Endometrial microvascular endothelial cells (primary cell): ENCODE results near the gene PPAN. TPM values are rescaled to one million over a fixed set of nuclear protein-coding genes. Genes with fewer than 3 reads are reported as not detected.

Experiments used
- in situ Hi-C: cut with HindIII; loops from 2 replicates; pipeline ENCODE4 v1.10.0; 2017; ENCODE audit warnings: low sequenced_read_pairs, low pct_unique_long_range_greater_than_20kb; ENCODE audit errors: inconsistent ontology term
- total RNA-seq: library from RNA; depleted of rRNA; stranded (reverse); fragments of >200 nt; gene quantifications from one replicate; pipeline ENCODE4 v1.2.3, GENCODE V29; 2015; ENCODE audit errors: inconsistent ontology term

Gene PPAN
- total RNA-seq, 1 donor from 2014 or later, result 55.2 TPM

GRCh38 chr19:10135551-10136334 lies 29.6 kb downstream of the PPAN start:
- in situ Hi-C loops, result no loop called here

DNA sequence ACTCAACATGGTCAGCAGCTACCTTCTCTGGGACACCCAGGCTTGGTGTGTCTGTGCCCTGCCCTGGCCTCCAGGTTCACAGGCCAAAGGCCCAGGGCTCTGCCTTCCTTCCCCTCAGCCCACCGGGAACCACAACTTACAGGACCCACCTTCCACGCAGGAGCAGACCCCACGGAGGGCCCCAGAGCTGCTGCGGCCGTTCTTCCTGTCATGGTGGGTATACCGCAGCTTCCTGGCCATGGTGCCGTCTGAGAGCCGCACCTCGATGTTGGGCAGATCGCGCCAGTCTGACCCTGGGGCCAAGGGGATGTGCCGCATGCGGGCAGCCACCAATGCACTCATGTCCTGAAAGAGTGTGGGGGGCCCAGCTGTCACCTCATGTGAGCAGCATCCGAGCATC lies 30.8 kb downstream of the PPAN start:
- in situ Hi-C loops, result no loop called here

DNA sequence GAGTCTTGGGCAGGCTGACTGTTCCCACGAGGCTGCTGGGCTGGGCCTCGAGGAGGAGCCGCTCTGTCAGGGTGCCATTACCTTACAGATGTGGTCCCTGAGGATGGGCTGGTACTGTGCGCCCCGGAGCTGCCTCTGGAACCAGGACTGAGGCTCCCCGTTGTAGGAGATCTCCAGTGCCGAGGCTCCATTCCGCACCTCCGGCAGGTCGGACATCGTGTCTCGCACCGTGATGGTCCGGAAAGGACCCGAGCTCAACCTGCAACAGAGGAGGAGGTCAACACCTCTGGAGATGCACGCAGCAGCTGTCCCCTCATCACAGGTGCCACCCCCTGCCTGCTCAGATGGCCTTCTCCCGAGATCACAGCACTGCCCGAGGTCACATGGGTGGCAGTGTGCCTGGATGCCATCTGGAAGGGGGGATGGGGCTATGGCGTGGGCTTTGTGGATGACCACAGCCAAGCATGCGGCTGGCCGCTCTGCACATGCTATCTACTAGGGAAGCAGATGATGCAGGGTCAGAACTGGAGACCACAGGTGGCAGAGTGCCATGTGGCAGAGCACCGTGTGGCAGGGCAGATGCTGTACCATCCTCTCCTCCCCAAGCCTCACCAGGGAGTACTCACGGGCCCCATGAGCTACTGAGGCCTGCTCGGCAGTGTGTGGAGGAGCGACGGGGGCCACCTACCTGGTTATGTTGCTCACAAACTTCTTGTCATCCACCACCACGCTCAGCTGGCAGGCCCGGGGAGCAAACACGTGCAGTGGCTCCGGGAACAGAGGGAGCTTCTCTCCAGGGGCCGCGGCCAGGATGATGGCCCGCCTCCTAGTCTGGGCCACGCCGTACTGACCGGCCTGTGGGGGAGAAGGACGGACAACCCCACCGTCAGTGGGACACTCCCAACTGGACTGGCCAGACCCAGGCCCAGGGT lies 31.9 kb downstream of the PPAN start:
- in situ Hi-C loops, result no loop called here

DNA sequence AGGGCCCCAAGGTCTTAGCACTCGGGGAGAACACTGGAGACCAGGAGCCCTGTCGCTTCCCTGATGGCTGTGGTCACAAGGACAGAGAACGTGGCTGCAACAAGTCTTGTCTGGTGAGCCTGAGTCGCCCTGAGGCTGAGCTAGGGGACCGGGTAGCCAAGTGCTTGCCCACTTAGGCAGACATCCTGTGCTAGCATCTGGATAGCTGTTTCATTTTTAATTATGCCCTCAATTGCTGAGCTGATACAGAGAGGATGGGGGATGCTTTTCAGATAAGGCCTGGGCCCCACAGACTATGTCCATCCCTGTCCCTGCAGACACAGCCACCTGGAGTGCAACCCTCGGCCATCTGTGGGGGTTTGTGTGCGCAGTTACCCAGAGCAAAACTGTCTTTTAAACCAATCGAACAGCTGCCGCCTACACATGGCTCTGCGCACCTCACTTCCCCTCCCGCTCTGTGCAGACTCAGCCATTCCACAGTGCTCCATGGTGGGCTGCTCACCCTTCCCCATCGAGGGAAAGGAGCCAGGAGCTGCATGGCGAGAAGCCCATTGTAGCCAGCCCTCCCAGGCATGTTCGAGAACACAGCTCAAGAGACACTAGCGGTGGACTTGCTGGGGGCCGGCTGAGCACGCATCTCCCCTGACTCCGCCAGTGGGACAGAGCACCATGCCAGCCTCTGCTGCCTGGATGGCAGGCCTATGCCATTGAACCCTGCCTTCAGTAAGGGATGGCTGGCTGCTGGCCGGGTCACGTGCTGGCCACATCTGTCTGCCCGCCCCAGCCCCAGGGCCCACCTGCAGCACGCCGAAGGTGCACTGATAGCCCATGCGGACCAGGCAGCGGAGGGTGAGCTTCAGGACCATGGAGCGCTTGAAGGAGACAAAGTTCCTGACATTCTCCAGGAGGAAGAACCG lies 33.0 kb downstream of the PPAN start:
- in situ Hi-C loops, result no loop called here

DNA sequence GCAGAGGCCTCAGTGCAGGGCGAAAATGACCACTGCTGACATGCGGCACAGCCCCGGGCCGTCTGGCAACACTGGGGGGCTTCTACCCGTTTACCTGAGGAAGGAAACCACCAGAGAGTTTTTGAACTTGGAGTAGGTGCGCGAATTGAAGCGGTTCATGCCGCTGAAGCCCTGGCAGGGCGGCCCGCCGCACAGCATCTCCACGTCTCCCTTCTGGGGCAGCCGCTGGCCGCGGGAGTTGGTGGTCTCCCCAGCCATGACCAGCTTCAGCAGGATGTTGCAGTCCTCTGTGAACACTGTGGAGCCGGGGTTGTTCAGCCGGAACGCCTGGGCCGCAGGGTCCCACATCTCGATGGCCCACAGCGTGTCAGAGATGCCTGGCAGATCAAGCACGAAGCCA lies 33.8 kb downstream of the PPAN start:
- in situ Hi-C loops, result no loop called here

DNA sequence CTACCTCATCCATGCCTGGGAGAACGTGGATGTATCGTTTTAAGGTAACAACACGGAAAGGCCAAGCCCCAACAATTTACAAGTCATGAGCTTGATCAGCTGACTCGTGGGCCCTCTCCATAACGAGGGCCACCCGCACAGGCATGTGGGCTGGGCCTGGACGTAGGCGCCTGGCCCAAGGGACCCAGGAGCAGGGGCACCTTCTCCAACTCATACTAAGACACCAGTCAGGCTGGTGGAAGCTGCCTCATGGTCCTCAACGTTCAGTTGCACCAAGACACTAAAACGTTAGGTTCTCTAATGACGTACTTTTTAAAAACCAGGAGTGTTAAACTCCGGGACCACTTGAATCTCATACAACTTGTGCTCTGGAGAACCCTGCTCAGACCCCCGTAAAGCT lies 35.3 kb downstream of the PPAN start:
- in situ Hi-C loops, result no loop called here

GRCh38 chr19:10141973-10142372 lies 35.8 kb downstream of the PPAN start:
- in situ Hi-C loops, result no loop called here

- in situ Hi-C loops, result no loop called here
Measured at GRCh38 chr19:10142701-10143375, 36.7 kb downstream of the PPAN start.

DNA sequence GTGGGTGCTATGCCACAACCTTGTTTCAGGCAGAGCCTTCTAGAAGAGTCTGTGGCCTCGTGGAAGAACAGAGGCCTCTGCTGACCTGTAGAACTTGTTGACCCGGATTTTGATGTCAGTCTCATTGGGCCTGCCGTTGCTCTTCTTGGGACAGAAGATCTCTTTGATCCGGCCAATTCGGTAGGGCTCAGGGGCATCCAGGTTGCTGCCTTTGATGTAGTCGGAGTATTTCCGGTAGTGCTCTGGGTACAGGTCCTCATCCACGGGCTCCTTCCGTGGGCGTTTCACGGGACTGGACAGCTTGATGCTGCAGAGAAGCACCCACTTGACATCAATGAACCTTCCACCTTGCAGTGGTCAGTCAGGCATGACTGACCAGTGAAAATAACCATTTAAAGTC lies 37.5 kb downstream of the PPAN start:
- in situ Hi-C loops, result no loop called here

- in situ Hi-C loops, result no loop called here
Measured at GRCh38 chr19:10144361-10144760, 38.2 kb downstream of the PPAN start.

GRCh38 chr19:10145031-10145430 lies 38.9 kb downstream of the PPAN start:
- in situ Hi-C loops, result no loop called here

DNA sequence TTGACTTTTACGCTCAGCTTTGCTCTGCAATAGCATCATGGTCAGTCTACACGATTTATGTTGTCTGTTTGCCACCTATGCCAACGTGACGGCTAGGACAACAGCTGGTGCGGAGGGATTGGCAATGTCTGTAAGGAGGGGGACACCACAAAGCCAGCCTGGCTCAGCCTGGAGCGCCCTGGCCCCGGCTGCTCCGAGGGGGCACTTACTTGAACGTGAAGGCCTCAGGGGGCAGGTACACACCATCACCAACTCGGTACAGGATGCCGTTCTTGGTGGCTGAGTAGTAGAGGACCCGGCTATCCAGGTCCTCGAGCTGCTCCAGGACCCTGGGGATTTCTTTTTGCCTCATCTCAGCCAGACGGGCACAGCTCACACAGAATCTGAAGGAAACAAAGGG lies 40.0 kb downstream of the PPAN start:
- in situ Hi-C loops, result no loop called here

DNA sequence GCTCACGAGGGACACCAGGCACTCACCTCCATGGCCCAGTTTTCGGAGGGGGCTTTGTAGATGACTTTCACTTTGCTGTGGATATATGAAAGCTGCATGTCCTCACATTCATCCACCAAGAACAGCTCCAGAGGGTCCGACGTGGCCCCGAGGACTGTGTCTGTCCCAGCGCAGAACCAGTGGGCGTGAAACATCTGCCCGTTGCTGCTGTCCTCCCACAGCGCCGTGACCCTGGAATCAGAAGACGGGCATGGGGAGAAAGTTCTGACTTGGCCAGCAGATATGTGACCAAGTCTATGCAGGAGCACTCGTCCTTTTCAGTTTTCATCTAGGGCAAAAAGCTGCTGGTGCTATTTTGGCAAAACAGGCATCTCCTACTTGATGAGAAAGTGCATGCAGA lies 43.3 kb downstream of the PPAN start:
- in situ Hi-C loops, result no loop called here

- in situ Hi-C loops, result no loop called here
Measured at GRCh38 chr19:10151521-10151920, 45.4 kb downstream of the PPAN start.

- in situ Hi-C loops, result no loop called here
Measured at GRCh38 chr19:10152100-10152499, 45.9 kb downstream of the PPAN start.

- in situ Hi-C loops, result no loop called here
Measured at GRCh38 chr19:10155839-10156238, 49.7 kb downstream of the PPAN start.

GRCh38 chr19:10158071-10158470 lies 51.9 kb downstream of the PPAN start:
- in situ Hi-C loops, result no loop called here

DNA sequence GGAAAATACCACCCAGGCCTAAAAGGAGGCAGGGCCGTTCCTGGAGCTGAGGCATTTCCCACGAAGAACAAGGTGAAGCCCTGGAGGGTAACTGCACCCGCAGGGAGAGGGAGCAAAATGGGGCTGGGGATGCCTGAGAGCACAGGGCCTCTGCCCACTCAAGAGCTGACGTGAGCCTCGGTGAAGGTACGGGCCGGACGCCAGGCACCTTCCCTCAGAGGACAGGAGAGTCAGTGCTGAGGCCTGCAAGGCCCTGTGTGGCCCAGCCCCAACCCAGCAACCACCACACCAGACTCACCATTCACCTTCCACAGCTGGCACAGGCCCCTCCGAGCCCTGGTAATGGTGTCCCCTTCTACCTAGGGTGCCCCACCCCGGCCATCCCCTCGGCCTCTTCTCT lies 52.3 kb downstream of the PPAN start:
- in situ Hi-C loops, result no loop called here

DNA sequence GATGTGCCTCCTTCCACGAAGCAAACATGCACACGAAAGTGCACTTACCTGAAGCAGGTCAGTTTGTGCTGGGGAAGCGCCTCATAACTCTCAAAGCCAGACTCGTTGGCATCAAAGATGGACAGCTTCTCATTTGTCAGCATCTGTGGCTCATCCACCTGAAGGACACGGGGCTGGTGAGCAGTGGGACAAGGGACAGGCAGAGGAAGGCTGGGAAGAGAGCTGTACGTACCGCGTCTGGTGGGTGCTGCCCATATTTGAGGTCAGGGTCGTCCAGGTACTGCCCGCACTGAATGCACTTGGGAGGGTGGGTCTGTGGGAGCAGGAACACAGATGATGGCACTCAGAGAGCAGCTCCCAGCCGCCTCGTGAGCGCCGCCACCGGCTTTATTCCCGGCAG lies 53.4 kb downstream of the PPAN start:
- in situ Hi-C loops, result no loop called here
